ENCODE measurements around the gene HOMEZ. TPM values are rescaled to one million over a fixed set of nuclear protein-coding genes. Genes with fewer than 3 reads are reported as not detected.
"Not testable (repeated sequence)": the region's sequence is repeated elsewhere in the genome, so short reads cannot be mapped to it uniquely, and the experiment has no call there.

Gene HOMEZ
- total RNA-seq, 4 donors from 2014 or later: 7.8 to 13.1 (median 8.5) TPM

DNA sequence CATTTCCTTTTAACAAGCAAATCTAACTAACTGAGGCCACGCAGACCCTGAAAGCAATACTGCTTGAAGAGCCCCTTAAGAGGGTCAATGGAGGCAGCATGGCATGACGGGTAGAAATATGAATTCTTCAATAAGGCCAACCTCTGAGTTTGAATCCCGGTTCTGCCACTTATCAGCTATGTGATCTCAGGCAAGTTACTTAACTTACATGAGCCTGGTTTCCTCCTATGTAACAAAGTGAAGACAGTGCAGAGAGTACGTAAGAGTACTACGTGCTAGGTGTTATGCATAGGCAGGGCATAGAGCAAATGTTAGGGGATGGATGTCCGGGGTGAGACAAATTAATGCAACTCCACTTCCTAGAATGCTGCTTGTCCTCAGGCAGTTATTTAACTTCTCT, 4.7 kb downstream of the HOMEZ start:
- Histone ChIP-seq H3K36me3 (peaks cover 6% of the 10 kb centered on the region), H3K4me1 (peaks cover 14% of the 10 kb centered on the region), H3K4me3 (no peak overlapping the region), H3K27me3 (no peaks in the 10 kb centered on the region), H3K27ac (no peak overlapping the region), H3K9me3 (no peaks in the 10 kb centered on the region)
- TF ChIP-seq POLR2AphosphoS5 (IDR thresholded peaks at IDR 0.05) (no peak), EP300 (IDR thresholded peaks at IDR 0.05) (no peak), POLR2A (IDR thresholded peaks at IDR 0.05) (no peak)
- TF ChIP-seq, protein P1, sequence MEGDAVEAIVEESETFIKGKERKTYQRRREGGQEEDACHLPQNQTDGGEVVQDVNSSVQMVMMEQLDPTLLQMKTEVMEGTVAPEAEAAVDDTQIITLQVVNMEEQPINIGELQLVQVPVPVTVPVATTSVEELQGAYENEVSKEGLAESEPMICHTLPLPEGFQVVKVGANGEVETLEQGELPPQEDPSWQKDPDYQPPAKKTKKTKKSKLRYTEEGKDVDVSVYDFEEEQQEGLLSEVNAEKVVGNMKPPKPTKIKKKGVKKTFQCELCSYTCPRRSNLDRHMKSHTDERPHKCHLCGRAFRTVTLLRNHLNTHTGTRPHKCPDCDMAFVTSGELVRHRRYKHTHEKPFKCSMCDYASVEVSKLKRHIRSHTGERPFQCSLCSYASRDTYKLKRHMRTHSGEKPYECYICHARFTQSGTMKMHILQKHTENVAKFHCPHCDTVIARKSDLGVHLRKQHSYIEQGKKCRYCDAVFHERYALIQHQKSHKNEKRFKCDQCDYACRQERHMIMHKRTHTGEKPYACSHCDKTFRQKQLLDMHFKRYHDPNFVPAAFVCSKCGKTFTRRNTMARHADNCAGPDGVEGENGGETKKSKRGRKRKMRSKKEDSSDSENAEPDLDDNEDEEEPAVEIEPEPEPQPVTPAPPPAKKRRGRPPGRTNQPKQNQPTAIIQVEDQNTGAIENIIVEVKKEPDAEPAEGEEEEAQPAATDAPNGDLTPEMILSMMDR (IDR thresholded peaks at IDR 0.05): no peak
- WGBS: 95% methylated on average over 6 of the region's 6 CpGs
- no peak for DNase-seq (ENCODE audit: low spot score in 2 of 2)

DNA sequence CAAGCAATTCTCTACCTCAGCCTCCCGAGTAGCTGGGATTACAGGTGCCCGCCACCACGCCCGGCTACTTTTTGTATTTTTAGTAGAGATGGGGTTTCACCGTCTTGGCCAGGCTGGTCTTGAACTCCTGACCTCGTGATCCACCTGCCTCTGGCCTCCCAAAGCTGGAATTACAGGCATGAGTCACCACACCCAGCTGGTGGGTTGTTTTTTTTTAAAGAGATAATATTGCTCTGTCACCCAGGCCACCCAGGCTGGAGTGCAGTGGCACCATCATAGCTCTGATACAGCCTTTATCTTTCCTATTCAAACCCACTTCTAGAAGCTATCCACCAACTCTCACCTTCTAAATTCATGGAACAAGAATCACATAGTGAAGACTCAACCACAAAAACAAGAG, 8.0 kb downstream of the HOMEZ start:
- not testable (repeated sequence) for H3K4me3 ChIP-seq; H3K27ac ChIP-seq; H3K4me1 ChIP-seq; H3K27me3 ChIP-seq; H3K9me3 ChIP-seq; DNase-seq (ENCODE audit: low spot score in 2 of 2)
- WGBS: 97% methylated on average over 6 of the region's 6 CpGs
- peaks cover 14% of the 10 kb centered on the region for H3K36me3 ChIP-seq

DNA sequence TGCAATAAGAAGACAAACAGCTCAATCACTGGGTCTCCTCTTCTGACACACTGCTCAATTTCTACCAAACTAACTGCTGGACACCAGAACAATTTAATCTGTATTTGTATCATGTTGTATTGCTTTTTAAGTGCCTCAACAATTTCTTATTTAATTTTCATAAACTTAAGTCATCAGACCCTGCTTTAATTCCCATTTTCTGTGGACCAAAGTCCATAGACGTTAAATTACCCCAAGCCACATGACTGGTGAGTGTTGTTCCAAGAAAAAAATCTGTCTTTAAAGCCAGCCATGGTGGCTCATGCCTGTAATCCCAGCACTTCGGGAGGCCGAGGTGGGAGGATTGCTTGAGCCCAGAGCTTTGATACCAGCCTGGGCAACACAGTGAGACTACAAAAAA, 8.7 kb downstream of the HOMEZ start:
- Histone ChIP-seq H3K27me3 (no peaks in the 10 kb centered on the region), H3K4me1 (no peaks in the 10 kb centered on the region), H3K27ac (no peak overlapping the region), H3K4me3 (no peak overlapping the region), H3K9me3 (no peaks in the 10 kb centered on the region), H3K36me3 (peaks cover 14% of the 10 kb centered on the region)
- no peak for DNase-seq (ENCODE audit: low spot score in 2 of 2)
- TF ChIP-seq, protein P1 (IDR thresholded peaks at IDR 0.05): no peak
- TF ChIP-seq POLR2A (IDR thresholded peaks at IDR 0.05): no peak
- no peak for TF ChIP-seq POLR2AphosphoS5 (IDR thresholded peaks at IDR 0.05)
- TF ChIP-seq EP300 (IDR thresholded peaks at IDR 0.05): no peak
- 86% methylated on average over 3 of the region's 3 CpGs for WGBS

DNA sequence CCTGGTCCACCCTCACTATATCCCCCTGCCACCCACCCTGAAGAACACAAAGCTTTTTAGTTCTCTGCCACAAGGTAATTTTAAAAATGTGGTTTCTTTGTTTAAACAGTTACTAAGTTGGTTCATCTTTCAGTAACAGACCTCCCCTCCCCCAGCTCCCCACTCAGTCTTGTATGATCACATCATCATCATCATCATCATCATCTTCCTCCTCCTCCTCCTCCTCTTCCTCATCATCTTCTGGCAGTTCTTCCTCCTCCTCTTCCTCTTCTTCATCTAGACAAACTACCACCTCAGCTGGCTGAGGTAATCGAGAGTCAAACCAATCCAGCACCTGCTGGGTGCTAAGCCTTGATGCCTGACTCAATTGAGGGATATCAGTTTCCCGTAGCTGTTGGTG, 10.5 kb downstream of the HOMEZ start:
- Histone ChIP-seq H3K4me1 (peaks cover 2% of the 10 kb centered on the region), H3K9me3 (no peaks in the 10 kb centered on the region), H3K27me3 (no peaks in the 10 kb centered on the region), H3K27ac (no peak overlapping the region), H3K4me3 (no peak overlapping the region), H3K36me3 (peaks cover 14% of the 10 kb centered on the region)
- TF ChIP-seq, protein P1 (IDR thresholded peaks at IDR 0.05): no peak
- no peak for TF ChIP-seq POLR2A (IDR thresholded peaks at IDR 0.05)
- no peak for TF ChIP-seq POLR2AphosphoS5 (IDR thresholded peaks at IDR 0.05)
- TF ChIP-seq EP300 (IDR thresholded peaks at IDR 0.05): no peak
- no peak for DNase-seq (ENCODE audit: low spot score in 2 of 2)
- WGBS: 91% methylated on average over 2 of the region's 2 CpGs

DNA sequence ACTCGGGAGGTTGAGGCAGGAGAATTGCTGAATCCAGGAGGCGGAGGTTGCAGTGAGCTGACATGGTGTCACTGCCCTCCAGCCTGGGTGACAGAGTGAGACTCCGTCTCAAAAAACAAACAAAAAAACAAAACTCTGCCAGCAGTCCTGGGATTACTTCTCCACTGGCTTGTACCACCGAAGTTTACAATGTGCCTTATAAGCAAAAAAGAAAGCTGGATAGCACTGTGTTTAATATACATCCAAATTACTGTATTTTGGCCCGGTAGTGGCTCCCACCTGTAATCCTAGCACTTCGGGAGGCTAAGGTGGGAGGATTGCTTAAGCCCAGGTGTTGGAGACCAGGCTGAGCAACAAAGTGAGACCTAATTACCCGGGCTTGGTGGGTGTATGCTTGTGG, 16.7 kb downstream of the HOMEZ start:
- Histone ChIP-seq H3K4me1 (peaks cover 3% of the 10 kb centered on the region), H3K27me3 (no peaks in the 10 kb centered on the region), H3K9me3 (no peaks in the 10 kb centered on the region), H3K36me3 (no peaks in the 10 kb centered on the region), H3K4me3 (no peak overlapping the region), H3K27ac (no peak overlapping the region)
- WGBS: 91% methylated on average over 7 of the region's 7 CpGs
- DNase-seq (ENCODE audit: low spot score in 2 of 2): no peak
- TF ChIP-seq, protein P1 (IDR thresholded peaks at IDR 0.05): no peak
- TF ChIP-seq EP300 (IDR thresholded peaks at IDR 0.05) (no peak), POLR2A (IDR thresholded peaks at IDR 0.05) (no peak), POLR2AphosphoS5 (IDR thresholded peaks at IDR 0.05) (no peak)

DNA sequence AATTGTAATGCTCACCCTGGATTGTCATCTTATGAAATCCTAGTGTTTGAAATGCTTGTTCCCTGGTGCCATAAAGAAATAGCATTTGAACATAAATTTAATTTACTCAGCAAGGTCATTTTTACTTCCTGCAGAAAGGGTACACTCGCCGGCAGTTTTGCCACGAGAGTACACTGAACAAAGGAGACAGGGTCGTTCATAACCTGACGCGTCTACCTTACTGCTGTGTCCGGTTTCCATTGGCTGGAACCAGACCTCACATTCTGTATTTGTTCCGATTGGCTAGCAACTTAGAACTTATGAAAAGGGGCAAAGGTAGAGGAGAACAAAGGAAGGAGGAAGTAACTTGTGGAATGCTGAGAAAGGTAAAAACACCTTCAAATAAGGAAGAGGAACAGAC, 25.1 kb downstream of the HOMEZ start:
- not testable (repeated sequence) for H3K27ac ChIP-seq; H3K4me1 ChIP-seq; H3K27me3 ChIP-seq; DNase-seq (ENCODE audit: low spot score in 2 of 2); H3K36me3 ChIP-seq; H3K9me3 ChIP-seq; H3K4me3 ChIP-seq
- WGBS: 84% methylated on average over 8 of the region's 8 CpGs

All from suprapubic skin (tissue), 4 donors.